GM12875 (cell line): ENCODE results near the gene LUC7L2.
"Not testable (repeated sequence)": the region's sequence is repeated elsewhere in the genome, so short reads cannot be mapped to it uniquely, and the experiment has no call there.

Experiments
- H3K4me3 ChIP-seq: one replicate; pipeline ENCODE4 v1.5.1; 2011; ENCODE audit warnings: low read depth, low read length, control low read depth
- CTCF ChIP-seq: IDR thresholded peaks from 2 replicates; pipeline ENCODE4 v1.5.1; 2011; ENCODE audit warnings: low read depth, mild to moderate bottlenecking, control low read depth, inconsistent platforms, low read length, moderate library complexity, borderline replicate concordance; ENCODE audit not compliant: insufficient read depth

LUC7L2 gene

GRCh38 chr7:139423091-139423490, 63.4 kb downstream of the LUC7L2 start:
- H3K4me3 ChIP-seq = no peak overlapping the region
- TF ChIP-seq CTCF = no peak

GRCh38 chr7:139424004-139424403, 64.3 kb downstream of the LUC7L2 start:
- no peak overlapping the region for H3K4me3 ChIP-seq
- no peak for TF ChIP-seq CTCF

- H3K4me3 ChIP-seq = not testable (repeated sequence)
Measured at GRCh38 chr7:139425701-139426100, 66.0 kb downstream of the LUC7L2 start.

GRCh38 chr7:139426258-139427028, 66.7 kb downstream of the LUC7L2 start:
- H3K4me3 ChIP-seq = no peak overlapping the region
- no peak for TF ChIP-seq CTCF

GRCh38 chr7:139427029-139427420, 67.3 kb downstream of the LUC7L2 start:
- no peak for TF ChIP-seq CTCF
- no peak overlapping the region for H3K4me3 ChIP-seq

GRCh38 chr7:139427788-139428187, 68.1 kb downstream of the LUC7L2 start:
- no peak overlapping the region for H3K4me3 ChIP-seq
- TF ChIP-seq CTCF = no peak

GRCh38 chr7:139429735-139430134, 70.0 kb downstream of the LUC7L2 start:
- not testable (repeated sequence) for H3K4me3 ChIP-seq

- TF ChIP-seq CTCF = no peak
- H3K4me3 ChIP-seq = no peak overlapping the region
Measured at GRCh38 chr7:139430443-139430842, 70.7 kb downstream of the LUC7L2 start.
